Esophagus muscularis mucosa (tissue), 4 donors: ENCODE measurements around the gene HDAC4. TPM values are rescaled to one million over a fixed set of nuclear protein-coding genes. Genes with fewer than 3 reads are reported as not detected.

Experiments used
- small RNA-seq, 3 donors: library from RNA; depleted of rRNA; stranded (forward); fragments of <200 nt; gene quantifications; one replicate each; pipeline ENCODE3, GENCODE V24; 2016
- total RNA-seq, 4 donors: library from RNA; depleted of rRNA; stranded (reverse); fragments of >200 nt; gene quantifications; one replicate each; pipeline versions ENCODE4 v1.1.0 to v1.2.1, GENCODE V29; 2016

Gene HDAC4
- total RNA-seq, 4 donors from 2014 or later: 59.4 to 119 (median 76.1) TPM

Small RNA genes within 50 kb of the gene (small RNA-seq; reads per million reads assigned to genes)
- 2.9 to 5.2 (median 3.7) reads per million in 3 donors for gene MIR2467
- gene MIR4269: 0 reads per million in 3 donors
- gene MIR4440: 0 reads per million in 3 donors
- 0 reads per million in 3 donors for gene MIR4441
